GM18505 (cell line): ENCODE measurements around the gene OGFOD3.
"Not testable (repeated sequence)": the region's sequence is repeated elsewhere in the genome, so short reads cannot be mapped to it uniquely, and the experiment has no call there.

Experiments used
- ATAC-seq: cut with Tn5 transposase; IDR thresholded peaks from one replicate; pipeline ENCODE4 v1.9.1; 2021; ENCODE audit not compliant: unreplicated experiment
- POLR2A ChIP-seq: IDR thresholded peaks from 4 replicates; pipeline ENCODE4 v1.6.1; 2011; ENCODE audit warnings: borderline replicate concordance; ENCODE audit not compliant: insufficient read depth, insufficient read length; ENCODE audit errors: extremely low read depth

OGFOD3 gene

GRCh38 chr17:82380860-82381702, 37.3 kb downstream of the OGFOD3 start:
- TF ChIP-seq POLR2A: no peak
- no peak for ATAC-seq

GRCh38 chr17:82378741-82379021, 39.7 kb downstream of the OGFOD3 start:
- TF ChIP-seq POLR2A: no peak
- ATAC-seq: no peak

GRCh38 chr17:82377924-82378740, 40.3 kb downstream of the OGFOD3 start:
- no peak for ATAC-seq
- TF ChIP-seq POLR2A: no peak

GRCh38 chr17:82377294-82377693, 41.1 kb downstream of the OGFOD3 start:
- ATAC-seq: not testable (repeated sequence)

- TF ChIP-seq POLR2A: no peak
- ATAC-seq: no peak
These were observed 42.2 kb downstream of the OGFOD3 start for GRCh38 chr17:82376042-82376730.

- no peak for TF ChIP-seq POLR2A
- no peak for ATAC-seq
These were observed 42.9 kb downstream of the OGFOD3 start for GRCh38 chr17:82375359-82376041.

- TF ChIP-seq POLR2A: no peak
- ATAC-seq: no peak
These were observed 43.6 kb downstream of the OGFOD3 start for GRCh38 chr17:82374626-82375331.

- ATAC-seq: no peak
- TF ChIP-seq POLR2A: no peak
These were observed 44.4 kb downstream of the OGFOD3 start for GRCh38 chr17:82373731-82374625.

- ATAC-seq: not testable (repeated sequence)
These were observed 45.3 kb downstream of the OGFOD3 start for GRCh38 chr17:82373072-82373452.

- ATAC-seq: no peak
- no peak for TF ChIP-seq POLR2A
These were observed 45.9 kb downstream of the OGFOD3 start for GRCh38 chr17:82372249-82373071.
